ENCODE data around the gene MAP6.

Gene MAP6

GRCh38 chr11:75653532-75653931, 15.3 kb downstream of the MAP6 start:
- no peaks in the 10 kb centered on the region for H3K36me3 ChIP-seq (ENCODE audit: control insufficient read depth, insufficient read depth, low read length)
- H3K4me1 ChIP-seq (ENCODE audit: control insufficient read depth, insufficient read depth, low read length, poor library complexity, severe bottlenecking) = no peaks in the 10 kb centered on the region
- H3K27me3 ChIP-seq (replicated peaks; ENCODE audit: control insufficient read depth, insufficient read depth, low read length, poor library complexity, severe bottlenecking) = no peaks in the 10 kb centered on the region
- H3K9me3 ChIP-seq (ENCODE audit: control insufficient read depth, low read length) = no peaks in the 10 kb centered on the region
- H3K4me3 ChIP-seq (ENCODE audit: insufficient read depth, low read depth, low read length, poor library complexity, severe bottlenecking) = no peak overlapping the region
- DNase-seq = no peak
- no peak overlapping the region for H3K27ac ChIP-seq (ENCODE audit: insufficient read depth, low read length, poor library complexity, severe bottlenecking)

DNA sequence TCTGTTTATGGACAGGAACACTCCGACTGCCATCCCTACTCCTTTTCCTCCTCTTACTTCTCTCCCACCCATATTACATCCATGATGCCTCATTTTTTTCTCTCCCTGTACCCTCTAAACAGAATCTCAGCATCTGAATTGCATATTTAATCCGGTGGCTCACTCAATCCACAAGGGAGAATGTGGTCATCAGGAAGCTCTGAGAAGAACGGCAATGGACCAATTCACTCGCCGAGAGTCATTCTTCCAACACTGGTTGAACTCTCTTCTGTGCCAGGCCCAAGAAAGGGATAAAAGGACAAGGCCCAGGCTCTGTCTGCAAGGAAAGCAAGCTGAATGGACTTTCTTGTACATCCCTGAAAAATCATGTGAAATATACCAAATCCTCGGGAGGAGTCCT, 15.9 kb downstream of the MAP6 start:
- Histone ChIP-seq H3K27ac (ENCODE audit: insufficient read depth, low read length, poor library complexity, severe bottlenecking) (no peak overlapping the region), H3K4me3 (ENCODE audit: insufficient read depth, low read depth, low read length, poor library complexity, severe bottlenecking) (no peak overlapping the region), H3K27me3 (replicated peaks; ENCODE audit: control insufficient read depth, insufficient read depth, low read length, poor library complexity, severe bottlenecking) (no peaks in the 10 kb centered on the region), H3K4me1 (ENCODE audit: control insufficient read depth, insufficient read depth, low read length, poor library complexity, severe bottlenecking) (no peaks in the 10 kb centered on the region), H3K36me3 (ENCODE audit: control insufficient read depth, insufficient read depth, low read length) (no peaks in the 10 kb centered on the region), H3K9me3 (ENCODE audit: control insufficient read depth, low read length) (no peaks in the 10 kb centered on the region)
- DNase-seq = no peak

DNA sequence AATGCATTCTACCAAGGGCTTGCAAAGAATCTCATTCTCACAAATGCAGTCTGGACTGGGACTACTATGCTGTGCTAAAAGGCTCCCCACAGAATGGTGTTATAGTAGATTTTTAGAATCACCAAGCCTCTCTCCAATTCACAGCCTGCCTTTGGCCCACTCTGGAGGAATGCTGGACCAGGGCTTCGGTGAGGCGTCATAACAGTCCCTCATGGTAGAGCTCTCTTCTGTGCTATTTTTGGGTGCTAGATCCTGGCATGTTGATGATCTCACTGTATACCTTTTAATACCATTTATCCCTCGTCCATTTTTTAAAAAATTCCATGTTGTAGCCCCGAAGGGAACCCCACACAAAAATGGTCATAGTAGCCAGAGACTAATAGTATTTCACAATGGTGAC, 17.6 kb downstream of the MAP6 start:
- DNase-seq = no peak
- no peaks in the 10 kb centered on the region for H3K36me3 ChIP-seq (ENCODE audit: control insufficient read depth, insufficient read depth, low read length)
- H3K27me3 ChIP-seq (replicated peaks; ENCODE audit: control insufficient read depth, insufficient read depth, low read length, poor library complexity, severe bottlenecking) = no peaks in the 10 kb centered on the region
- H3K9me3 ChIP-seq (ENCODE audit: control insufficient read depth, low read length) = no peaks in the 10 kb centered on the region
- H3K4me1 ChIP-seq (ENCODE audit: control insufficient read depth, insufficient read depth, low read length, poor library complexity, severe bottlenecking) = no peaks in the 10 kb centered on the region
- no peak overlapping the region for H3K27ac ChIP-seq (ENCODE audit: insufficient read depth, low read length, poor library complexity, severe bottlenecking)
- no peak overlapping the region for H3K4me3 ChIP-seq (ENCODE audit: insufficient read depth, low read depth, low read length, poor library complexity, severe bottlenecking)

DNA sequence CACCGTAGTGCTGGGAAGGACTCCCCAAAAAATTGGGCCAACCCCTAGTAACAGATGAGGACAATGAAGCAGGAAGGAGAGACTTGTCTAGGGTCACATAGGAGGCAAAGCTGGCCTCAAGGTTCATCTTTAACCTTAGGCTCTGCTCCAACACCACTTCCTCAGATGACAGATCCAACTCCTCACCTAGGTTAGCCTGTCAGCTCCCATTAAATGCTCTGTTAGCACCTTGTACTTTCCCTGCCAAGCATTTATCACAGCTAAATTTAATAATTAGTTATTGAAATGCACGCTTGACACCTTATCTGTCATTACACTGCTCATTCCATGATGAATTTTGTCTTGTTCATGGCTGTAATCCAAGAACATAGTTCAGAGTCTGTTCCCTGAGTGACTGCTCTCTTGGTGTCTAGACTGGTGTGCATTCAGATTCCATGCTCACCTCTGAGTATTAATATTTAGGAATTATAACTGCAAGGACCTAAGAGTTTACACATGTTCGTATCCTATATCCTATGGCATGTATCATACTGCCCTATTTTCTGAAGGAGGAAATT, 18.6 kb downstream of the MAP6 start:
- Histone ChIP-seq H3K36me3 (ENCODE audit: control insufficient read depth, insufficient read depth, low read length) (no peaks in the 10 kb centered on the region), H3K4me1 (ENCODE audit: control insufficient read depth, insufficient read depth, low read length, poor library complexity, severe bottlenecking) (no peaks in the 10 kb centered on the region), H3K4me3 (ENCODE audit: insufficient read depth, low read depth, low read length, poor library complexity, severe bottlenecking) (no peak overlapping the region), H3K9me3 (ENCODE audit: control insufficient read depth, low read length) (no peaks in the 10 kb centered on the region), H3K27me3 (replicated peaks; ENCODE audit: control insufficient read depth, insufficient read depth, low read length, poor library complexity, severe bottlenecking) (no peaks in the 10 kb centered on the region), H3K27ac (ENCODE audit: insufficient read depth, low read length, poor library complexity, severe bottlenecking) (no peak overlapping the region)
- no peak for DNase-seq

DNA sequence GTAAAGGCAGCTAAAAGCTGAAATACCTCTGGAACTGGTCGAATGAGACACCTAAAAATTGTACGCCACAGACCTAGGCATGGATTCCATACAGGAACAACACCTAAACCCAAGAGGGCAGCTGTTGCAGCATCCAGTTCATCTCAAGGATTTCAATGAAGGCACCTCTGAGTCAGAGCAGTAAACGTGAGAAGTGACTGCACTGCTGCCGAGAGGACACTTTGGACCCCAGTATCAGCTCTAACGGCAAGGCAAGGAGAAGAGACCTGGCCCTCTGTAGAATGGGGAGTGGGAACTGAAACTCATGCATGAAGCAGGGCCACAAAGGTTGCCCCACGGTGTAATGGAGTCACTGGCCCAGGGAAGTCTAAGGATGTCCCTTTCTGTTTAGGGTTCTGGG, 23.9 kb downstream of the MAP6 start:
- DNase-seq = no peak
- Histone ChIP-seq H3K9me3 (ENCODE audit: control insufficient read depth, low read length) (no peaks in the 10 kb centered on the region), H3K27me3 (replicated peaks; ENCODE audit: control insufficient read depth, insufficient read depth, low read length, poor library complexity, severe bottlenecking) (no peaks in the 10 kb centered on the region), H3K27ac (ENCODE audit: insufficient read depth, low read length, poor library complexity, severe bottlenecking) (no peak overlapping the region), H3K4me1 (ENCODE audit: control insufficient read depth, insufficient read depth, low read length, poor library complexity, severe bottlenecking) (no peaks in the 10 kb centered on the region), H3K4me3 (ENCODE audit: insufficient read depth, low read depth, low read length, poor library complexity, severe bottlenecking) (no peak overlapping the region), H3K36me3 (ENCODE audit: control insufficient read depth, insufficient read depth, low read length) (no peaks in the 10 kb centered on the region)

- no peak overlapping the region for H3K4me3 ChIP-seq (ENCODE audit: insufficient read depth, low read depth, low read length, poor library complexity, severe bottlenecking)
- H3K27ac ChIP-seq (ENCODE audit: insufficient read depth, low read length, poor library complexity, severe bottlenecking) = no peak overlapping the region
- no peaks in the 10 kb centered on the region for H3K4me1 ChIP-seq (ENCODE audit: control insufficient read depth, insufficient read depth, low read length, poor library complexity, severe bottlenecking)
- no peaks in the 10 kb centered on the region for H3K27me3 ChIP-seq (replicated peaks; ENCODE audit: control insufficient read depth, insufficient read depth, low read length, poor library complexity, severe bottlenecking)
- no peaks in the 10 kb centered on the region for H3K9me3 ChIP-seq (ENCODE audit: control insufficient read depth, low read length)
- no peak for DNase-seq
- no peaks in the 10 kb centered on the region for H3K36me3 ChIP-seq (ENCODE audit: control insufficient read depth, insufficient read depth, low read length)
Measured at GRCh38 chr11:75644370-75644769, 24.5 kb downstream of the MAP6 start.

GRCh38 chr11:75642402-75643113, 26.3 kb downstream of the MAP6 start:
- no peak overlapping the region for H3K4me3 ChIP-seq (ENCODE audit: insufficient read depth, low read depth, low read length, poor library complexity, severe bottlenecking)
- no peaks in the 10 kb centered on the region for H3K27me3 ChIP-seq (replicated peaks; ENCODE audit: control insufficient read depth, insufficient read depth, low read length, poor library complexity, severe bottlenecking)
- no peak overlapping the region for H3K27ac ChIP-seq (ENCODE audit: insufficient read depth, low read length, poor library complexity, severe bottlenecking)
- H3K9me3 ChIP-seq (ENCODE audit: control insufficient read depth, low read length) = no peaks in the 10 kb centered on the region
- no peak for DNase-seq
- H3K36me3 ChIP-seq (ENCODE audit: control insufficient read depth, insufficient read depth, low read length) = no peaks in the 10 kb centered on the region
- no peaks in the 10 kb centered on the region for H3K4me1 ChIP-seq (ENCODE audit: control insufficient read depth, insufficient read depth, low read length, poor library complexity, severe bottlenecking)

DNA sequence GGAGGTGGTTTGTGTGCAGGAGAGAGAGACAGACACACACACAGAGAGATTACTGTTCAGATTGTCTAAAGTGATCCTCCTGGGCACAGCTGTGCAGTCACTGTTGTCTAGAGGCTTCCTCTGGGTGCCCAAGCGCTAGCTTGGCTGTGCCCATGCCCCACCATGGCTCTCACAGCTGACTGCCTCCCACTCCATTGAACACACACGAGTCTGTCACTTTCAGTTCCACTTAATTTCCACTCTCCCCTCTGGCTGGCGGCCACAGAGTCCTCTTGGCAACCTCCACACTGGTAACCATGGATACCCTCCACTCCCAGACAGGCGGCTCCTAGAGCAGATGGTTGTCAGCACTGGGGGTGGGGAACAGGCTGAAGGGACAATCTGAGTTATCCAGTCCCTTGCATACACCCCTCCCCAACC, 29.1 kb downstream of the MAP6 start:
- DNase-seq = no peak
- H3K4me1 ChIP-seq (ENCODE audit: control insufficient read depth, insufficient read depth, low read length, poor library complexity, severe bottlenecking) = no peaks in the 10 kb centered on the region
- no peak overlapping the region for H3K27ac ChIP-seq (ENCODE audit: insufficient read depth, low read length, poor library complexity, severe bottlenecking)
- no peaks in the 10 kb centered on the region for H3K9me3 ChIP-seq (ENCODE audit: control insufficient read depth, low read length)
- no peaks in the 10 kb centered on the region for H3K36me3 ChIP-seq (ENCODE audit: control insufficient read depth, insufficient read depth, low read length)
- no peak overlapping the region for H3K4me3 ChIP-seq (ENCODE audit: insufficient read depth, low read depth, low read length, poor library complexity, severe bottlenecking)
- peaks cover 3% of the 10 kb centered on the region for H3K27me3 ChIP-seq (replicated peaks; ENCODE audit: control insufficient read depth, insufficient read depth, low read length, poor library complexity, severe bottlenecking)

GRCh38 chr11:75637998-75638397, 30.8 kb downstream of the MAP6 start:
- no peak for DNase-seq
- H3K4me1 ChIP-seq (ENCODE audit: control insufficient read depth, insufficient read depth, low read length, poor library complexity, severe bottlenecking) = no peaks in the 10 kb centered on the region
- H3K4me3 ChIP-seq (ENCODE audit: insufficient read depth, low read depth, low read length, poor library complexity, severe bottlenecking) = no peak overlapping the region
- no peaks in the 10 kb centered on the region for H3K36me3 ChIP-seq (ENCODE audit: control insufficient read depth, insufficient read depth, low read length)
- no peaks in the 10 kb centered on the region for H3K9me3 ChIP-seq (ENCODE audit: control insufficient read depth, low read length)
- H3K27ac ChIP-seq (ENCODE audit: insufficient read depth, low read length, poor library complexity, severe bottlenecking) = no peak overlapping the region
- H3K27me3 ChIP-seq (replicated peaks; ENCODE audit: control insufficient read depth, insufficient read depth, low read length, poor library complexity, severe bottlenecking) = peaks cover 3% of the 10 kb centered on the region

DNA sequence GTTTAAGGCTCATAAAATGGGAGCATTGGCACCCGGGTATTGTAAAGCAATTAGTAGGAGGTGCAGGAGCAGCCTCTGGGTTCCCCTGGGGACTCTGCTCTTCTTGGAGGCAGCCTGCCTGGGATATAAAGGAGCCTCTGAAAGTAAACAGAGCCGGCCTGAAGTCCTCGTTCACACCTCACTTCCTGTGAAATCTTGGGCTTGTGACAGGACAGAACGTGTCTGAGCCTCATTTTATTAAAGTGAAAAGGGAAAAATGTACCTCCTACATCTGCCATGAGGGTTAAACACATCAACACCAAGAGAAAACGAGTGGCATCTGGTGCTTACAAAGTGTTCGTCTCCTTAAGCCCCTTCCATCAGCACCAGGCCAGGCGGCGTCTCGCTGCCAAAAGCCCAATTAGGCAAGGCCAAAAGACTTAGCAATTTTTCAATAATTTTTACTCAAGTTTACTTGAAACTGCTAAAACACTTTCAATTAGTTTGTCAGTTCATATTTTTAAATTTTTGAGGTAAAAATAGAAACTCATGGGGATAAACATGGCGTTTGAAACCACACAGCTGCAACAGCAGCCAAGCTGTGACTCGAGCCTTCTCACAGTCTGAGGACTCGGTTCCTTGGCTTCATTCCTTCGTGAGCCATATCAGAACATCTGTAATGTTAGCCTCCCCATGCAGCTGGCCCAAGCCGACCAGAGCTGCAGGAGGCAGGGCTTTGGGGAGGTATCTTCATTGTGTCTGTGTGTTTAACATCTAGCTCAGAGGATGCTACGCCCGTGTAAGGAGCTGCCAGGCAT, 33.6 kb downstream of the MAP6 start:
- Histone ChIP-seq H3K36me3 (ENCODE audit: control insufficient read depth, insufficient read depth, low read length) (no peaks in the 10 kb centered on the region), H3K9me3 (ENCODE audit: control insufficient read depth, low read length) (no peaks in the 10 kb centered on the region), H3K27me3 (replicated peaks; ENCODE audit: control insufficient read depth, insufficient read depth, low read length, poor library complexity, severe bottlenecking) (peaks cover 3% of the 10 kb centered on the region), H3K4me3 (ENCODE audit: insufficient read depth, low read depth, low read length, poor library complexity, severe bottlenecking) (no peak overlapping the region), H3K27ac (ENCODE audit: insufficient read depth, low read length, poor library complexity, severe bottlenecking) (no peak overlapping the region), H3K4me1 (ENCODE audit: control insufficient read depth, insufficient read depth, low read length, poor library complexity, severe bottlenecking) (no peaks in the 10 kb centered on the region)
- DNase-seq = no peak

All from effector memory CD4-positive, alpha-beta T cell (primary cell).